ENCODE measurements around the gene POU6F2. TPM values are rescaled to one million over a fixed set of nuclear protein-coding genes. Genes with fewer than 3 reads are reported as not detected.

The POU6F2 gene
- total RNA-seq, 5 donors from 2014 or later (not counting 1 experiment from before 2014, with no cell fraction given) = not detected

DNA sequence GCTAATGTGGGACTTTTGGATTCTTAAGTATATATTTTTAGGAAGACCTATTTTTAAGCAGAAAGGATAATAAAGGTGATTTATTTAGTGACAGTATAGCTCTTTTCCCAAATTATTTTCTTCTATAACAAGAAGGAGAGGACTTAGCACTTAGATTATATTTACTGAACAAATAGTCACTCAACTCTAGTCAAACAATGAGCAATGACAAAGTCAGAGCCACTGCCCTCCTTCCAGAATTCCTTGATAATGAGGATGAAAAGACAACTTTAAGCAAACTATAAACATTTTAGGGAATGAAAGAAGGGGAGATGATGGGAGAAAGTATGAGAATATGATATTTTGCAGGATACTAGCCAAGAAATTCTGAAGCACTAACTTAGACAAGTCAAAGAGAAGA lies 295.0 kb downstream of the POU6F2 start:
- ATAC-seq (replicated peaks in 1 of 4) (no peak), DNase-seq (no peak)
- peaks cover 0 to 4% (median 3%) of the 10 kb centered on the region in 3 donors for H3K9me3 Mint-ChIP-seq
- H3K4me1 Mint-ChIP-seq = no peaks in the 10 kb centered on the region
- no peaks in the 10 kb centered on the region for H3K9me3 ChIP-seq
- no peak overlapping the region for H3K27ac ChIP-seq (ENCODE audit: low read length)
- POLR2A ChIA-PET = no interaction called here
- H3K36me3 Mint-ChIP-seq = no peaks in the 10 kb centered on the region
- no peak overlapping the region for H3K4me3 Mint-ChIP-seq
- peaks cover 4 to 11% of the 10 kb centered on the region in 2 donors for H3K27me3 Mint-ChIP-seq
- H3K4me3 ChIP-seq (ENCODE audit: control insufficient read depth in 1 of 2, extremely low read depth in 1 of 2, low read length in 1 of 2) = no peak overlapping the region
- H3K27me3 ChIP-seq (replicated peaks in 1 of 2; ENCODE audit: control insufficient read depth in 2 of 2, extremely low read depth in 1 of 2, insufficient read depth in 2 of 2, low read length in 1 of 2) = peaks cover 0 to 2% of the 10 kb centered on the region in 2 experiments
- H3K36me3 ChIP-seq (ENCODE audit: control insufficient read depth in 2 of 2, extremely low read depth in 1 of 2, insufficient read depth in 1 of 2, low read length in 1 of 2) = no peaks in the 10 kb centered on the region
- CTCF ChIA-PET = no interaction called here
- H3K27ac Mint-ChIP-seq = no peak overlapping the region
- no peaks in the 10 kb centered on the region for H3K4me1 ChIP-seq (ENCODE audit: control insufficient read depth in 1 of 2, extremely low read depth in 1 of 2, insufficient read depth in 2 of 2, low read length in 2 of 2)

DNA sequence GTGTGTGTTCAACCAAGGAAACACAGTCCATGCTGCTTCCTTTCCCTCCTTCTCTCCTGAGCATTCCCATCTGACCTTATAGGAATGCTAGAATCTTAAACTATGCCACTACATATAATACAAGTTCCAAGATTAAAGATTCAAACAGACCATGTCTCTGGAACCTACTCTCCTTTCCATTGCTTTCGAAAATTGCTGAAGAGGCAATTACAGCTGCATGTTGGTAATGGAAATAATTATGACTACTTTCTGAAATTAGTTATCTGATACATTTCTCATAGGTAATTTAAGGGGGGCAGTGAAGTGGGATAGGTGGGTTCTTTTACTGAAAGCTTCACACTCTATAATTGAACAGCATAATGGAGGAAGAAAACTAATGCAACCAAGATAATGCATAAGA lies 302.6 kb downstream of the POU6F2 start:
- no peaks in the 10 kb centered on the region for H3K36me3 ChIP-seq (ENCODE audit: control insufficient read depth in 2 of 2, extremely low read depth in 1 of 2, insufficient read depth in 1 of 2, low read length in 1 of 2)
- Mint-ChIP-seq H3K36me3 (no peaks in the 10 kb centered on the region), H3K4me3 (no peak overlapping the region), H3K4me1 (no peaks in the 10 kb centered on the region), H3K9me3 (peaks cover 0 to 4% (median 0%) of the 10 kb centered on the region in 3 donors), H3K27me3 (peaks cover 5 to 8% of the 10 kb centered on the region in 2 donors), H3K27ac (no peak overlapping the region)
- H3K9me3 ChIP-seq = no peaks in the 10 kb centered on the region
- ChIA-PET CTCF (no interaction called here), POLR2A (no interaction called here)
- peaks cover 0 to 3% of the 10 kb centered on the region in 2 experiments for H3K27me3 ChIP-seq (replicated peaks in 1 of 2; ENCODE audit: control insufficient read depth in 2 of 2, extremely low read depth in 1 of 2, insufficient read depth in 2 of 2, low read length in 1 of 2)
- no peaks in the 10 kb centered on the region for H3K4me1 ChIP-seq (ENCODE audit: control insufficient read depth in 1 of 2, extremely low read depth in 1 of 2, insufficient read depth in 2 of 2, low read length in 2 of 2)
- H3K27ac ChIP-seq (ENCODE audit: low read length) = no peak overlapping the region
- ATAC-seq (replicated peaks in 1 of 4) (no peak), DNase-seq (no peak)
- no CpG with 5 or more reads among the region's 1 CpG for WGBS (ENCODE audit: insufficient coverage)
- no peak overlapping the region for H3K4me3 ChIP-seq (ENCODE audit: control insufficient read depth in 1 of 2, extremely low read depth in 1 of 2, low read length in 1 of 2)

DNA sequence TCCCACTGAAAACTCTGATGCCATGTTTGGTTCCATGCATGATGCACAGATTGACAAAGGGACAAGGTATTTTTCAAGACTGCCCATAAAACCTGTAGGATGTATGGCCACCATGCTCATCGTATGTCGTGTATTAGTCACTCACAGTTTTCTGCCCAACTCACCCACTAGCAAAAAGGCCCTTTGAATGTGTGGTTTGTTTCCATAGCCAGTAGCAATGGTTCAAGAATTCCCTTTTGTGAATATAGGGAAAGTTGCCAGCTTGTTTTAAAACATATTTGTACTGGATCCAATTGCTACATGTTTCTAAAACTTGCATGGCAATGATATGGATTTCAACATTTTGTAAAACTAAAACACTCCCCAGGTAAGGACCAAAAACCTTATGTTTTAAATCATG lies 307.5 kb downstream of the POU6F2 start:
- H3K27me3 Mint-ChIP-seq = peaks cover 14 to 20% of the 10 kb centered on the region in 2 donors
- H3K4me3 ChIP-seq (ENCODE audit: control insufficient read depth in 1 of 2, extremely low read depth in 1 of 2, low read length in 1 of 2) = no peak overlapping the region
- no peaks in the 10 kb centered on the region for H3K36me3 ChIP-seq (ENCODE audit: control insufficient read depth in 2 of 2, extremely low read depth in 1 of 2, insufficient read depth in 1 of 2, low read length in 1 of 2)
- ChIA-PET CTCF (no interaction called here), POLR2A (no interaction called here)
- ATAC-seq (replicated peaks in 1 of 4) (no peak), DNase-seq (no peak)
- no peak overlapping the region for H3K27ac Mint-ChIP-seq
- H3K4me1 ChIP-seq (ENCODE audit: control insufficient read depth in 1 of 2, extremely low read depth in 1 of 2, insufficient read depth in 2 of 2, low read length in 2 of 2) = no peaks in the 10 kb centered on the region
- no peaks in the 10 kb centered on the region for H3K9me3 Mint-ChIP-seq
- WGBS (ENCODE audit: insufficient coverage) = no CpG with 5 or more reads among the region's 2 CpGs
- H3K4me1 Mint-ChIP-seq = no peaks in the 10 kb centered on the region
- H3K36me3 Mint-ChIP-seq = no peaks in the 10 kb centered on the region
- H3K27ac ChIP-seq (ENCODE audit: low read length) = no peak overlapping the region
- peaks cover 0 to 3% of the 10 kb centered on the region in 2 experiments for H3K27me3 ChIP-seq (replicated peaks in 1 of 2; ENCODE audit: control insufficient read depth in 2 of 2, extremely low read depth in 1 of 2, insufficient read depth in 2 of 2, low read length in 1 of 2)
- no peaks in the 10 kb centered on the region for H3K9me3 ChIP-seq
- H3K4me3 Mint-ChIP-seq = no peak overlapping the region

DNA sequence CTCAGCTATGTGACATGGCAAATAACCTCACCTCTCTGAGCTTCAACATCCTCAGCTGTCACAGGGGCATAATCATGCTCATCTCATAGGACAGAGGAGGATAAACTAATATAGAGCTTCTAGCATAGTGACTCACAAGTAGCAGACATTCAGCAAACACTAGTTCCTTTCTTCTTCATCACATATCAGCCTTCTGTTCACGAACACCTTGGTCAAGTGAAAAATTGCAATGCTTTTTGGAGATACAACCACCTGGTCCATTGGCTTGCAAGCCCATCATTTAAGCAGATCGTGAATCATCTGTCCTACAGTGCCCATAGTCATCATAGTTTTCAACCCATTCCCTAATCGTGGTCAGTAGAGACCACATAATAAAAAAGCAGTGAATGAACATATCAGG lies 310.6 kb downstream of the POU6F2 start:
- no peak overlapping the region for H3K4me3 Mint-ChIP-seq
- H3K9me3 Mint-ChIP-seq = no peaks in the 10 kb centered on the region
- H3K27ac ChIP-seq (ENCODE audit: low read length) = no peak overlapping the region
- ChIA-PET CTCF (no interaction called here), POLR2A (no interaction called here)
- no peaks in the 10 kb centered on the region for H3K9me3 ChIP-seq
- no peak overlapping the region for H3K27ac Mint-ChIP-seq
- peaks cover 17 to 18% of the 10 kb centered on the region in 2 donors for H3K27me3 Mint-ChIP-seq
- H3K27me3 ChIP-seq (replicated peaks in 1 of 2; ENCODE audit: control insufficient read depth in 2 of 2, extremely low read depth in 1 of 2, insufficient read depth in 2 of 2, low read length in 1 of 2) = peaks cover 0 to 3% of the 10 kb centered on the region in 2 experiments
- no peak overlapping the region for H3K4me3 ChIP-seq (ENCODE audit: control insufficient read depth in 1 of 2, extremely low read depth in 1 of 2, low read length in 1 of 2)
- no peak for ATAC-seq (replicated peaks in 1 of 4)
- no peaks in the 10 kb centered on the region for H3K36me3 ChIP-seq (ENCODE audit: control insufficient read depth in 2 of 2, extremely low read depth in 1 of 2, insufficient read depth in 1 of 2, low read length in 1 of 2)
- H3K4me1 Mint-ChIP-seq = no peaks in the 10 kb centered on the region
- H3K4me1 ChIP-seq (ENCODE audit: control insufficient read depth in 1 of 2, extremely low read depth in 1 of 2, insufficient read depth in 2 of 2, low read length in 2 of 2) = no peaks in the 10 kb centered on the region
- no peak for DNase-seq
- no peaks in the 10 kb centered on the region for H3K36me3 Mint-ChIP-seq
- 55% methylated on average over 1 of the region's 3 CpGs for WGBS (ENCODE audit: insufficient coverage)

DNA sequence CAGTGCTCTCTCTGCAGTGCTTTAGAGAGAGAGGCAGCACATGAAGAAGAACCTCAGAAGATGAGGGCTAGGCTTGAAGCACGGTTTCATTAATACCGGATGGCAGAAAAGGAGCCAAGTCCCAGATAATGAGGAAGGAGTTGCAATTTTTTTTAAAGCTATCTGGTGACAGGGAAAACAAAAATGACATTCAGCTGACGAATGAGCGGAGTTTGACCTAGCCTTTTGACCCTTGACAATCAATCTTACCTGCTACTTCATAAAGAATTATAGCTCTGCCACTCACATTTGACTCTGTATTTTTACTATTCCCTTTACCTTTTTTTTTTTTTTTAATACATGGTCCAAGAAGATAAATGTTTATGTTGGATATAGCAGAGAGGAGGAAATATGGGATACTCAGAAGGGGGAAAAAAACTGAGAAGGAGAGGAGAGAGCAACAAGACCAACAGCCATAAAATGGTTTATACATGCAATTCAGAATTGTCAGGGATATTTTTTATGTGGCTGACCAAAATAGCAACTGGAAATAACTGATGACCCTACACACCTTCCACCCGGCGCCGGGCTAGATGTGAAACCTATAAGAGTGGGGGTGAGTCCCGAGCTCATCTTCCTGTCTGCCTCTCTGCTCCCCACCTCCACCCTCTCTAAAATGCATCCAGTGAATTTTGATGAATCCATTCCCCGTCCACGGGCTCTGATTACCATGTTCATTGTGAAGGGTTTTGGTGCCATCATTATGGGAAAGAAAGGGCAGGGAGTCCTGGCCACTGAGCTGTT lies 314.1 kb downstream of the POU6F2 start:
- no peaks in the 10 kb centered on the region for H3K36me3 Mint-ChIP-seq
- peaks cover 8 to 19% of the 10 kb centered on the region in 2 donors for H3K27me3 Mint-ChIP-seq
- ChIA-PET POLR2A (no interaction called here), CTCF (no interaction called here)
- Histone ChIP-seq H3K4me3 (ENCODE audit: control insufficient read depth in 1 of 2, extremely low read depth in 1 of 2, low read length in 1 of 2) (no peak overlapping the region), H3K27me3 (replicated peaks in 1 of 2; ENCODE audit: control insufficient read depth in 2 of 2, extremely low read depth in 1 of 2, insufficient read depth in 2 of 2, low read length in 1 of 2) (no peaks in the 10 kb centered on the region), H3K9me3 (no peaks in the 10 kb centered on the region), H3K27ac (ENCODE audit: low read length) (no peak overlapping the region), H3K4me1 (ENCODE audit: control insufficient read depth in 1 of 2, extremely low read depth in 1 of 2, insufficient read depth in 2 of 2, low read length in 2 of 2) (no peaks in the 10 kb centered on the region), H3K36me3 (ENCODE audit: control insufficient read depth in 2 of 2, extremely low read depth in 1 of 2, insufficient read depth in 1 of 2, low read length in 1 of 2) (no peaks in the 10 kb centered on the region)
- H3K9me3 Mint-ChIP-seq = no peaks in the 10 kb centered on the region
- whole genome bisulfite sequencing (ENCODE audit: insufficient coverage) = 20% methylated on average over 1 of the region's 10 CpGs
- no peaks in the 10 kb centered on the region for H3K4me1 Mint-ChIP-seq
- DNase-seq = no peak
- no peak for ATAC-seq (replicated peaks in 1 of 4)
- H3K27ac Mint-ChIP-seq = no peak overlapping the region
- H3K4me3 Mint-ChIP-seq = no peak overlapping the region

DNA sequence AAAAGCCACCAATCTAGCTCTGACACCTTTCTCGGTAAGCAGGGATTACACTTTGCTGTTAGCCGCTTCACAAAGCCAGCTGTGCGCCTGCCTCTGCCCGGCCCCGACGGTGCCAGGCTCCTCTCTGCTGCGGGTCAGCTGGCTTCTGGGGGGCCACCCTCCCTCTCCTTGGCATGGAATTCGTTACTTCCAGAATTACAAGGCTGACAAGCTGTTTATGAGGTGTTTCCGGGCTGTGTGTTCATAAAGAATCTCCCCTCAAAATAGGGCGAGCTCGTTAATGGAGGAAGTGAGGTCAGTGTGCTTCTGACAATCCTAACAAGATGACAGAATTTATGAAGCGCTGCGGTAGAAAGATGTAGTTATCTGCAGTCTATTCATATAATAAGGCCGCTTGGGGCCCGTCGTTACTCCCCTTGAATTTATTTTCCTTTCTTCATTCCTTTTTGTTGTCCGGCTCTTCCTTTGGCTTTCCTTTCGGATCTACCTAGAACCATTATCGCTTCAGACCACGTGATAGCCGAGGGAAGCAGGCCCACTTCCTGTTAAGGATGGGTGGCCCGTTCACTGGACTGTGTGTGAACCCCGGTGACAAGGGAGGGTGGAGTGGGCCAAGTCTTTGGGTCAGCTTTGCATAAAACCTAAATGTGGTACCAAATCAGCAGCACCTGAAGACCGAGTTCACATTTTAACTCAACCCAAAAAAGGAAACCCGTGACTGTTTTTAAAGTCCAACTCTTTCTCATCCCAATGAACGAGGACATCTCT lies 315.5 kb downstream of the POU6F2 start:
- POLR2A ChIA-PET = no interaction called here

More for the DNA sequence above, 315.5 kb downstream of the POU6F2 start:
- CTCF ChIA-PET = no interaction called here
- H3K4me1 Mint-ChIP-seq = no peaks in the 10 kb centered on the region
- ATAC-seq (replicated peaks in 1 of 4) = no peak
- no peak overlapping the region for H3K27ac ChIP-seq (ENCODE audit: low read length)
- no peak for DNase-seq
- H3K9me3 ChIP-seq = no peaks in the 10 kb centered on the region
- no peak overlapping the region for H3K4me3 Mint-ChIP-seq
- H3K27ac Mint-ChIP-seq = no peak overlapping the region
- H3K4me3 ChIP-seq (ENCODE audit: control insufficient read depth in 1 of 2, extremely low read depth in 1 of 2, low read length in 1 of 2) = no peak overlapping the region
- no peaks in the 10 kb centered on the region for H3K36me3 ChIP-seq (ENCODE audit: control insufficient read depth in 2 of 2, extremely low read depth in 1 of 2, insufficient read depth in 1 of 2, low read length in 1 of 2)
- H3K27me3 Mint-ChIP-seq = peaks cover 8 to 15% of the 10 kb centered on the region in 2 donors
- H3K36me3 Mint-ChIP-seq = no peaks in the 10 kb centered on the region
- 82% methylated on average over 10 of the region's 26 CpGs for WGBS (ENCODE audit: insufficient coverage)
- H3K27me3 ChIP-seq (replicated peaks in 1 of 2; ENCODE audit: control insufficient read depth in 2 of 2, extremely low read depth in 1 of 2, insufficient read depth in 2 of 2, low read length in 1 of 2) = no peaks in the 10 kb centered on the region
- H3K4me1 ChIP-seq (ENCODE audit: control insufficient read depth in 1 of 2, extremely low read depth in 1 of 2, insufficient read depth in 2 of 2, low read length in 2 of 2) = no peaks in the 10 kb centered on the region
- H3K9me3 Mint-ChIP-seq = no peaks in the 10 kb centered on the region

All from T-cell (primary cell).